ENCODE measurements around the gene CUTC. TPM values are rescaled to one million over a fixed set of nuclear protein-coding genes. Genes with fewer than 3 reads are reported as not detected.
A peak's percentile ranks its signal among the peaks of the same experiment; 100 is the strongest.

Gene CUTC
- total RNA-seq, 1 experiment from 2014 or later, result 29.5 TPM

DNA sequence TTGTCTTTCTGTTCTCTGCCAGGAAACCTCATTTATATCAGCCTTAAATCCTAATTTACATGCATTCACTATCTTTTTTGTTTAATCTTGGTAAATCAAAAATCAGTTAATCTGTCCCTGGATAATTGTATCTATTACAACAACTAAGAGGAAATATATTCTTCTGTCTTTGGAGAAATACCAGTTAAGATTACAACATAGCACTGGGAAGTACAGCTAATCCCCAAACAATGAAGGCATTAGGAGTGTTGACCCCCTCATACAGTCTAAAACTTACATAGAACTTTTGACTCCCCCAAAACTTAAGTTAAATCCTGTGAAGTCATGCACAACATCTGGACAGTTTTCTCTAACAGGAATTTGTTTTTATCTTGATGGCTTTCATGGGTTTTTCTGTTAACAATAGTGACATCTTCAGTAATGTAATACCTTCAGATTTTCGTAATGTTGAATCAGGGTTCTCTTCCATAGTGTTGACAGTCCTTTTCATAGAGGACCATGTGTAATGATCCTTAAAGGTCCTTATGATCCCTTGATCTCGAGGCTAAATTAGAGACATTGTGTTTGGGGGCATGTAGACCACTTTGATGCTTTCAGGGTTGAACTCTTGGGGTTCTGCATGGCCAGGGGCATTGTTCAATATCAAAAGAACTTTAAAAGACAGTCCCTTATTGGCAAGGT is 26.3 kb downstream of the CUTC start:
- DNase-seq (ENCODE audit: low read depth in 1 of 2, low spot score in 2 of 2), result no peak
- Histone ChIP-seq H3K27ac (no peak overlapping the region), H3K4me3 (no peak overlapping the region), H3K36me3 (peaks cover 56% of the 10 kb centered on the region), H3K27me3 (replicated peaks) (no peaks in the 10 kb centered on the region), H3K9me3 (replicated peaks) (no peaks in the 10 kb centered on the region), H3K4me1 (replicated peaks) (no peaks in the 10 kb centered on the region)

DNA sequence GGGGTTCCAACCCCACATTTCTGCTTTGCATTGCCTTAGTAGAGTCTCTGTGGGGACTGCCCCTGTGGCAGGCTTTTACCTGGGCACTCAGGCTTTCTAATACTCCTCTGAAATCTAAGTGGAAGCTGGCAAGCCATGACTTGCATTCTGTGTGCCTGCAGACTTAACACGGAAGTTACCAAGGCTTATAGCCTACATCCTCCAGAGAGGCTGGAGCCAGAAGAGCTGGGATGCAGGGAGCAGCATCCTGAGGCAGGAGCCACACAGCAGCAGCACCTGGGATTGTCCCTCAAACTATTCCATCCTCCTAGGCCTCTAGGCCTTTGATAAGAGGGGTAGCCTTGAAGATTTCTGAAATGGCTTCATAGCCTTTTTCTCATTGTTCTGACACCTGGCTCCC is 28.3 kb downstream of the CUTC start:
- H3K4me1 ChIP-seq (replicated peaks), result no peaks in the 10 kb centered on the region
- H3K9me3 ChIP-seq (replicated peaks), result no peaks in the 10 kb centered on the region
- peaks cover 47% of the 10 kb centered on the region for H3K36me3 ChIP-seq
- DNase-seq (ENCODE audit: low read depth in 1 of 2, low spot score in 2 of 2), result no peak
- no peak overlapping the region for H3K27ac ChIP-seq
- H3K4me3 ChIP-seq, result no peak overlapping the region
- no peaks in the 10 kb centered on the region for H3K27me3 ChIP-seq (replicated peaks)

- no peak for DNase-seq (ENCODE audit: low read depth in 1 of 2, low spot score in 2 of 2)
- no peak overlapping the region for H3K27ac ChIP-seq
Measured at GRCh38 chr10:99761365-99761764, 29.3 kb downstream of the CUTC start.

GRCh38 chr10:99765672-99766301 is 33.8 kb downstream of the CUTC start:
- Histone ChIP-seq H3K9me3 (replicated peaks) (no peaks in the 10 kb centered on the region), H3K36me3 (peaks cover 5% of the 10 kb centered on the region; the same call in 1 of the 2 replicates)
- DNase-seq (ENCODE audit: low read depth in 1 of 2, low spot score in 2 of 2), result no peak

More at GRCh38 chr10:99761365-99761764, 29.3 kb downstream of the CUTC start:
- no peaks in the 10 kb centered on the region for H3K9me3 ChIP-seq (replicated peaks)
- H3K36me3 ChIP-seq, result peaks cover 37% of the 10 kb centered on the region
- no peak overlapping the region for H3K4me3 ChIP-seq
- no peaks in the 10 kb centered on the region for H3K4me1 ChIP-seq (replicated peaks)
- H3K27me3 ChIP-seq (replicated peaks), result no peaks in the 10 kb centered on the region

GRCh38 chr10:99766302-99766681 is 34.3 kb downstream of the CUTC start:
- H3K9me3 ChIP-seq (replicated peaks), result no peaks in the 10 kb centered on the region
- no peak overlapping the region for H3K4me3 ChIP-seq
- H3K4me1 ChIP-seq (replicated peaks), result no peaks in the 10 kb centered on the region
- no peaks in the 10 kb centered on the region for H3K27me3 ChIP-seq (replicated peaks)
- no peak overlapping the region for H3K27ac ChIP-seq
- peaks cover under 1% of the 10 kb centered on the region; the same call in 1 of the 2 replicates for H3K36me3 ChIP-seq
- DNase-seq (ENCODE audit: low read depth in 1 of 2, low spot score in 2 of 2), result no peak

More at GRCh38 chr10:99765672-99766301, 33.8 kb downstream of the CUTC start:
- Histone ChIP-seq H3K4me1 (replicated peaks) (no peaks in the 10 kb centered on the region), H3K27me3 (replicated peaks) (no peaks in the 10 kb centered on the region), H3K4me3 (no peak overlapping the region), H3K27ac (no peak overlapping the region)

- Histone ChIP-seq H3K4me3 (no peak overlapping the region), H3K4me1 (replicated peaks) (no peaks in the 10 kb centered on the region), H3K27ac (no peak overlapping the region), H3K36me3 (no peaks in the 10 kb centered on the region), H3K27me3 (replicated peaks) (no peaks in the 10 kb centered on the region), H3K9me3 (replicated peaks) (no peaks in the 10 kb centered on the region)
- DNase-seq (ENCODE audit: low read depth in 1 of 2, low spot score in 2 of 2), result no peak
Measured at GRCh38 chr10:99767901-99768300, 35.9 kb downstream of the CUTC start.

DNA sequence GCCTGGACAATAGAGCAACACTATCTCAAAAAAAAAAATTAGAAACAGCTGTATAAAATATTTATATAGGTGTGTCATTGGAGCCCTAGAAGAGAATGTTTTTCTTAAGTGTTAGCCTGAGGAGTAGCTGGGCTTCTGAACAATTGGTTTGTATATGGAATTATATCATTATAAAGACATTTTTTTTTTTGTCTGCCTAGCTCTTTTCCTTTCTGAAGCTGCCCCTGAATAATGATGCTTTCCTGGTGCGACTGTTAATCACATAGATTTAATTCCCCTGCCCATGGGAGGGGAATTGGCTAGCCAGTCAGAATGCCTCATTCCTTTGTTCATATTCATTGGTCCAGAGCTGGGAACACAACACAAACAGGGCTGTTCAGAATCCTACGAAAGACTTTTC is 36.5 kb downstream of the CUTC start:
- no peaks in the 10 kb centered on the region for H3K9me3 ChIP-seq (replicated peaks)
- no peaks in the 10 kb centered on the region for H3K27me3 ChIP-seq (replicated peaks)
- no peaks in the 10 kb centered on the region for H3K36me3 ChIP-seq
- no peaks in the 10 kb centered on the region for H3K4me1 ChIP-seq (replicated peaks)
- H3K4me3 ChIP-seq, result no peak overlapping the region
- no peak for DNase-seq (ENCODE audit: low read depth in 1 of 2, low spot score in 2 of 2)
- no peak overlapping the region for H3K27ac ChIP-seq

DNA sequence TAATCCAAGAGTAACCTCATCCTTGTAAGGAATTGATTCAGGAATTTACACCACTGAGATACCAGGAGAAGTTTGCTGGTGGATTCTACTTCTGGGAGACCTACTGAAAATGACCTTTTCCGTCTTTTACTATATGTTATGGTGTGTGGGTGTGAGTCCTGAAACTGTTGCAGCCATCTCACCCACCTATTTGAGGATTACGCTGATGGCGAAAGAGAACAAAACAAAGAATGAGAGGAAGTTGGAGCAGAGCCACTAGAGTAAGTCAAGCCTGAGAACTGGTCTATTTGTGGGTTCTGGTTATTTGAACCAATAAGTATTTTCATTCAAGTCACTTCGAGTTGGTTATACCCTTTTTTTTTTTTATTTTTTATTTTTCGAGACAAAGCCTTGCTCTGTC is 37.7 kb downstream of the CUTC start:
- H3K9me3 ChIP-seq (replicated peaks), result no peaks in the 10 kb centered on the region
- no peaks in the 10 kb centered on the region for H3K36me3 ChIP-seq
- H3K4me3 ChIP-seq, result no peak overlapping the region
- DNase-seq (ENCODE audit: low read depth in 1 of 2, low spot score in 2 of 2), result no peak
- no peak overlapping the region for H3K27ac ChIP-seq
- no peaks in the 10 kb centered on the region for H3K27me3 ChIP-seq (replicated peaks)
- H3K4me1 ChIP-seq (replicated peaks), result no peaks in the 10 kb centered on the region

GRCh38 chr10:99770408-99771045 is 38.5 kb downstream of the CUTC start:
- Histone ChIP-seq H3K36me3 (no peaks in the 10 kb centered on the region), H3K27me3 (replicated peaks) (no peaks in the 10 kb centered on the region), H3K9me3 (replicated peaks) (no peaks in the 10 kb centered on the region), H3K27ac (no peak overlapping the region), H3K4me3 (no peak overlapping the region), H3K4me1 (replicated peaks) (peaks cover 3% of the 10 kb centered on the region)
- no peak for DNase-seq (ENCODE audit: low read depth in 1 of 2, low spot score in 2 of 2)

DNA sequence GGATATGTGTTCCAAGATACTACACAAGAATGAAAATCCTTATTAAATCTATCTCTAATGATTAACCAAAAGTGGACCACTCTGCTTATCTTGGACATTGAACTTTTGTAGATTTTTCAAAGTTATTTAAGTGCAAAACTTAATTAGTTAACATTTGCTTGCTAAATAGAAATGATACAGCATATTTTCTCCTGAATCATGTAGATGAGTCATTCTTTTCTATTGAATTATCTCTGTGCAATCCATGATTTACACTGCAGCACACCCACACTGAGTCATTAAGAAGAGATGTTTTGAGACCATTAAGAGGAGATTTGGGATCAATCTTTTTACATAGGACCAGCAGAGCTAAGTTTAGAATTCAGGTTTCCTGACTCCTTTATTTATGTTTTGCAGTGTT is 43.8 kb downstream of the CUTC start:
- peak overlapping the region; percentile 89 for H3K27ac ChIP-seq
- H3K4me3 ChIP-seq, result no peak overlapping the region

GRCh38 chr10:99777918-99778714 is 46.1 kb downstream of the CUTC start:
- no peaks in the 10 kb centered on the region for H3K9me3 ChIP-seq (replicated peaks)
- H3K4me1 ChIP-seq (replicated peaks), result peaks cover 63% of the 10 kb centered on the region
- peak overlapping the region; percentile 99 for H3K27ac ChIP-seq
- no peak overlapping the region for H3K4me3 ChIP-seq
- no peaks in the 10 kb centered on the region for H3K27me3 ChIP-seq (replicated peaks)
- H3K36me3 ChIP-seq, result no peaks in the 10 kb centered on the region
- no peak for DNase-seq (ENCODE audit: low read depth in 1 of 2, low spot score in 2 of 2)

More for the DNA sequence above, 43.8 kb downstream of the CUTC start:
- H3K4me1 ChIP-seq (replicated peaks), result peaks cover 52% of the 10 kb centered on the region
- no peaks in the 10 kb centered on the region for H3K9me3 ChIP-seq (replicated peaks)
- H3K36me3 ChIP-seq, result no peaks in the 10 kb centered on the region
- DNase-seq (ENCODE audit: low read depth in 1 of 2, low spot score in 2 of 2), result peak; percentile 53 to 86
- H3K27me3 ChIP-seq (replicated peaks), result no peaks in the 10 kb centered on the region

GRCh38 chr10:99779335-99779734 is 47.3 kb downstream of the CUTC start:
- peak in 1 of 2 experiments; percentile 52 for DNase-seq (ENCODE audit: low read depth in 1 of 2, low spot score in 2 of 2)
- Histone ChIP-seq H3K4me3 (peak overlapping the region; percentile 16), H3K27me3 (replicated peaks) (no peaks in the 10 kb centered on the region), H3K36me3 (no peaks in the 10 kb centered on the region), H3K9me3 (replicated peaks) (no peaks in the 10 kb centered on the region), H3K27ac (peak overlapping the region; percentile 99), H3K4me1 (replicated peaks) (peaks cover 72% of the 10 kb centered on the region)

DNA sequence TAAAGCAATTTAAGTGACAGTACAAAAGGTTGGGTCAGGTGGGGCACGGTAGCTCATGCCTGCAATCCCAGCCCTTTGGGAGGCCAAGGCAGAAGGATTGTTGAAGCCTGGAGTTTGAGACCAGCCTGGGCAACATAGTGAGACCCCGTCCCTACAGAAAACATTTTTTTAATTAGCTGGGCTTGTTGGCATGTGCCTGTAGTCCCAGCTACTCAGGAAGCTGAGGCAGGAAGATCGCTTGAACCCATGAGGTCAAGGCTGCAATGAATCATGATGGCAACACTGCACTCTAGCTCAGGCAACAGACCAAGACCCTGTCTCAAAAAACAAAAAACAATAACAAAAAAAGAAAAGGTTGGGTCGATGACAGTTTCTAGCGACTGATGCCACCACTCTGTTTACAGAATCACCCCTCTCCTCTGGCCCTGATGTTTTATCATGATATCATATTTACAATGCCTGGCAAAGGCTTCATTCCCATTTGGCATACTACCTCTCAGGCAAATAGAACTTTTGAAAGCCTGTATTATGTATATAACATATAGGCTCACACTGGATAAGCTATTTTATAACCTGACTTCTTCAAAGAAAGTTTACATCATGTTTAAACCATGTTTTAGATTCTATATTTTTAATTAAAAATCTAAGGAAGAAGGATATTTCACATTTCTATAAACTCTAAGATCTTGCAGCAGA is 49.8 kb downstream of the CUTC start:
- Histone ChIP-seq H3K9me3 (replicated peaks) (no peaks in the 10 kb centered on the region), H3K4me3 (no peak overlapping the region), H3K4me1 (replicated peaks) (peaks cover 67% of the 10 kb centered on the region), H3K27ac (no peak overlapping the region), H3K36me3 (no peaks in the 10 kb centered on the region), H3K27me3 (replicated peaks) (no peaks in the 10 kb centered on the region)
- no peak for DNase-seq (ENCODE audit: low read depth in 1 of 2, low spot score in 2 of 2)
